SK-N-SH (cell line): ENCODE results near the gene PREPL. TPM values are rescaled to one million over a fixed set of nuclear protein-coding genes. Genes with fewer than 3 reads are reported as not detected.

Experiments
- CTCF ChIA-PET: fragments of 300-600, 350-600 bp; formaldehyde crosslinking; extraction: SDS; loops from one replicate; lab custom pipeline; 2021; lab: Yijun Ruan, JAX
- POLR2A ChIA-PET: fragments of 350-600 bp; sonication (Branson Sonifier 250); formaldehyde crosslinking; extraction: SDS; loops from one replicate; lab custom pipeline; 2020; ENCODE audit warnings: antibody characterized with exemption, inconsistent platforms; lab: Yijun Ruan, JAX
- DNase-seq: peaks from one replicate; pipeline ENCODE4 v3.0.0; 2012
- H2AFZ ChIP-seq: fragments of 200-600 bp; sonication (generic); 2 replicates; pipeline ENCODE4 v1.8.1; 2016; ENCODE audit warnings: antibody characterized with exemption, mild to moderate bottlenecking, low read depth
- H3F3A ChIP-seq: fragments of 200-600 bp; sonication (generic); replicated peaks from 2 replicates; pipeline ENCODE3; 2016; ENCODE audit warnings: antibody characterized with exemption, mild to moderate bottlenecking; ENCODE audit not compliant: insufficient read depth
- H3K27ac ChIP-seq, 2 experiments: fragments of 200-500 bp in 1 of 2; fragments of 200-600 bp in 1 of 2; sonication (Bioruptor generic) in 1 of 2; sonication (generic), shearing (Covaris generic) in 1 of 2; 2 replicates each; pipeline versions ENCODE4 v1.5.1 to v1.6.1; 2014 to 2016; ENCODE audit warnings: low read depth in 2 of 2, inconsistent platforms in 1 of 2, low read length in 1 of 2, mild to moderate bottlenecking in 1 of 2, mixed read lengths in 1 of 2
- H3K27me3 ChIP-seq: fragments of 200-600 bp; sonication (generic), shearing (Covaris generic); 2 replicates; pipeline ENCODE4 v1.6.1; 2016; ENCODE audit warnings: mixed run types; ENCODE audit not compliant: insufficient read depth
- H3K36me3 ChIP-seq, 2 experiments: fragments of 200-500 bp in 1 of 2; fragments of 200-600 bp in 1 of 2; sonication (Bioruptor generic) in 1 of 2; sonication (generic) in 1 of 2; replicated peaks in 1 of 2; 2 replicates each; pipeline versions ENCODE3 to v1.5.1; 2014 to 2016; ENCODE audit warnings: low read length in 1 of 2, mild to moderate bottlenecking in 1 of 2; ENCODE audit not compliant: insufficient read depth in 2 of 2, control insufficient read depth in 1 of 2
- H3K4me1 ChIP-seq, 2 experiments: fragments of 200-500 bp in 1 of 2; fragments of 200-600 bp in 1 of 2; sonication (Bioruptor generic) in 1 of 2; sonication (generic), shearing (Covaris generic) in 1 of 2; 2 replicates each; pipeline versions ENCODE4 v1.5.1 to v1.6.1; 2014 to 2016; ENCODE audit warnings: low read depth in 1 of 2, low read length in 1 of 2, mixed run types in 1 of 2; ENCODE audit not compliant: insufficient read depth in 2 of 2, control insufficient read depth in 1 of 2
- H3K4me2 ChIP-seq: fragments of 200-600 bp; sonication (generic), shearing (Covaris generic); 2 replicates; pipeline ENCODE4 v1.6.1; 2017; ENCODE audit warnings: mixed run types
- H3K4me3 ChIP-seq, 2 experiments: fragments of 200-500 bp in 1 of 2; fragments of 200-600 bp in 1 of 2; sonication (Bioruptor generic) in 1 of 2; sonication (generic), shearing (Covaris generic) in 1 of 2; 2 replicates each; pipeline versions ENCODE4 v1.5.1 to v1.8.1; 2014 to 2016; ENCODE audit warnings: low read depth in 2 of 2, inconsistent platforms in 1 of 2, low read length in 1 of 2, mild to moderate bottlenecking in 1 of 2, mixed read lengths in 1 of 2, moderate library complexity in 1 of 2
- H3K79me2 ChIP-seq: fragments of 200-600 bp; sonication (generic); 2 replicates; pipeline ENCODE4 v1.8.1; 2017; ENCODE audit warnings: mild to moderate bottlenecking; ENCODE audit not compliant: insufficient read depth
- H3K9ac ChIP-seq: fragments of 200-600 bp; sonication (generic); 2 replicates; pipeline ENCODE4 v1.6.1; 2017; ENCODE audit warnings: mixed run types
- H3K9me2 ChIP-seq: fragments of 200-600 bp; sonication (generic); 2 replicates; pipeline ENCODE4 v1.6.1; 2017; ENCODE audit warnings: mixed run types
- H3K9me3 ChIP-seq: fragments of 200-600 bp; sonication (generic); 2 replicates; pipeline ENCODE4 v1.6.1; 2017; ENCODE audit warnings: mixed run types, mild to moderate bottlenecking, moderate library complexity
- H4K20me1 ChIP-seq: fragments of 200-600 bp; sonication (generic); 2 replicates; pipeline ENCODE4 v1.6.1; 2017; ENCODE audit warnings: mild to moderate bottlenecking, mixed run types; ENCODE audit not compliant: insufficient read depth
- CTCF ChIP-seq: fragments of 200-600 bp; sonication (generic); IDR thresholded peaks from 2 replicates; pipeline ENCODE4 v1.6.1; 2017; ENCODE audit warnings: antibody characterized with exemption, mild to moderate bottlenecking, moderate library complexity
- ELF1 ChIP-seq: IDR thresholded peaks from 2 replicates; pipeline ENCODE4 v1.4.0; 2012
- EZH2phosphoT487 ChIP-seq: fragments of 200-600 bp; sonication (generic); IDR thresholded peaks from 2 replicates; pipeline ENCODE4 v1.6.1; 2017; ENCODE audit warnings: low read depth, mixed run types, mild to moderate bottlenecking, antibody characterized with exemption, moderate library complexity, borderline replicate concordance
- FOSL2 ChIP-seq: IDR thresholded peaks from 2 replicates; pipeline ENCODE4 v1.4.0; 2012; ENCODE audit warnings: low read depth, mild to moderate bottlenecking, moderate library complexity, borderline replicate concordance
- FOXJ3 ChIP-seq: sonication (generic); formaldehyde crosslinking; IDR thresholded peaks from 2 replicates; pipeline ENCODE4 v1.5.1; 2020; ENCODE audit warnings: mild to moderate bottlenecking, missing genetic modification reagents
- FOXM1 ChIP-seq: IDR thresholded peaks from 2 replicates; pipeline ENCODE4 v1.4.0; 2012; ENCODE audit warnings: low read depth, mild to moderate bottlenecking
- GABPA ChIP-seq: IDR thresholded peaks from 2 replicates; pipeline ENCODE4 v1.4.0; 2012; ENCODE audit warnings: low read depth, mild to moderate bottlenecking
- RAD21 ChIP-seq: IDR thresholded peaks from 2 replicates; pipeline ENCODE4 v1.6.1; 2012; ENCODE audit warnings: mild to moderate bottlenecking, low read length
- TAF1 ChIP-seq: IDR thresholded peaks from 2 replicates; pipeline ENCODE4 v1.6.1; 2012; ENCODE audit warnings: low read depth, mild to moderate bottlenecking, low read length, moderate library complexity, borderline replicate concordance
- TCF12 ChIP-seq: IDR thresholded peaks from 2 replicates; pipeline ENCODE4 v1.4.0; 2012
- YY1 ChIP-seq: IDR thresholded peaks from 2 replicates; pipeline ENCODE4 v1.4.0; 2012; ENCODE audit warnings: low read depth, mild to moderate bottlenecking
- ZBTB33 ChIP-seq: IDR thresholded peaks from 2 replicates; pipeline ENCODE4 v1.4.0; 2012; ENCODE audit warnings: low read depth, borderline replicate concordance
- WGBS: methylation state at CpG from one replicate; pipeline ENCODE4 v1.1.6; 2017; ENCODE audit warnings: low lambda C conversion rate; 5-methylcytosine and 5-hydroxymethylcytosine counted together
- polyA plus RNA-seq, 3 experiments: library from polyadenylated mRNA; depleted of rRNA; stranded (reverse); fragments of >200 nt; gene quantifications; 2 replicates each; pipeline ENCODE4 v1.2.3, GENCODE V29; 2012
- TF ChIP-seq, protein P1 (sequence below): IDR thresholded peaks from 2 replicates; pipeline ENCODE4 v1.6.1; 2012; ENCODE audit warnings: mild to moderate bottlenecking, low read depth, low read length, moderate library complexity

The PREPL gene
- polyA plus RNA-seq, 1 of the 3 experiments (the other 2 are of a cell fraction) = 22.6 TPM

GRCh38 chr2:44320832-44321231, 40.5 kb downstream of the PREPL start:
- CTCF ChIA-PET = interaction anchor here (0.6 kb wide), 1 partner anchor 443 kb away, joined by 3 read pairs; no protein-coding TSS in a partner anchor
- Histone ChIP-seq H3K36me3 (peaks cover 69 to 71% of the 10 kb centered on the region in 2 experiments), H3K9me3 (no peaks in the 10 kb centered on the region), H3K4me3 (no peak overlapping the region)
- POLR2A ChIA-PET = no interaction called here
- 13% methylated on average over 1 of the region's 1 CpG for WGBS
- TF ChIP-seq TAF1 = no peak
- TF ChIP-seq EZH2phosphoT487 = no peak
- no peak for TF ChIP-seq CTCF
- TF ChIP-seq, protein P1, sequence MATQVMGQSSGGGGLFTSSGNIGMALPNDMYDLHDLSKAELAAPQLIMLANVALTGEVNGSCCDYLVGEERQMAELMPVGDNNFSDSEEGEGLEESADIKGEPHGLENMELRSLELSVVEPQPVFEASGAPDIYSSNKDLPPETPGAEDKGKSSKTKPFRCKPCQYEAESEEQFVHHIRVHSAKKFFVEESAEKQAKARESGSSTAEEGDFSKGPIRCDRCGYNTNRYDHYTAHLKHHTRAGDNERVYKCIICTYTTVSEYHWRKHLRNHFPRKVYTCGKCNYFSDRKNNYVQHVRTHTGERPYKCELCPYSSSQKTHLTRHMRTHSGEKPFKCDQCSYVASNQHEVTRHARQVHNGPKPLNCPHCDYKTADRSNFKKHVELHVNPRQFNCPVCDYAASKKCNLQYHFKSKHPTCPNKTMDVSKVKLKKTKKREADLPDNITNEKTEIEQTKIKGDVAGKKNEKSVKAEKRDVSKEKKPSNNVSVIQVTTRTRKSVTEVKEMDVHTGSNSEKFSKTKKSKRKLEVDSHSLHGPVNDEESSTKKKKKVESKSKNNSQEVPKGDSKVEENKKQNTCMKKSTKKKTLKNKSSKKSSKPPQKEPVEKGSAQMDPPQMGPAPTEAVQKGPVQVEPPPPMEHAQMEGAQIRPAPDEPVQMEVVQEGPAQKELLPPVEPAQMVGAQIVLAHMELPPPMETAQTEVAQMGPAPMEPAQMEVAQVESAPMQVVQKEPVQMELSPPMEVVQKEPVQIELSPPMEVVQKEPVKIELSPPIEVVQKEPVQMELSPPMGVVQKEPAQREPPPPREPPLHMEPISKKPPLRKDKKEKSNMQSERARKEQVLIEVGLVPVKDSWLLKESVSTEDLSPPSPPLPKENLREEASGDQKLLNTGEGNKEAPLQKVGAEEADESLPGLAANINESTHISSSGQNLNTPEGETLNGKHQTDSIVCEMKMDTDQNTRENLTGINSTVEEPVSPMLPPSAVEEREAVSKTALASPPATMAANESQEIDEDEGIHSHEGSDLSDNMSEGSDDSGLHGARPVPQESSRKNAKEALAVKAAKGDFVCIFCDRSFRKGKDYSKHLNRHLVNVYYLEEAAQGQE = no peak
- peak; percentile 25; the same call in 1 of the 2 replicates for TF ChIP-seq TCF12
- TF ChIP-seq ZBTB33 = no peak
- peak; percentile 32; the same call in 1 of the 2 replicates for TF ChIP-seq FOSL2
- TF ChIP-seq GABPA = no peak
- TF ChIP-seq, all 33 proteins: peak for 2
- Histone ChIP-seq H3F3A (peaks cover 8% of the 10 kb centered on the region), H3K4me2 (no peak overlapping the region), H3K9ac (no peak overlapping the region), H3K27me3 (no peaks in the 10 kb centered on the region), H3K27ac (no peak overlapping the region), H3K9me2 (no peaks in the 10 kb centered on the region), H3K79me2 (no peaks in the 10 kb centered on the region), H4K20me1 (no peaks in the 10 kb centered on the region), H2AFZ (no peak overlapping the region), H3K4me1 (peaks cover 0 to 3% of the 10 kb centered on the region in 2 experiments; a peak in 1 of 4 replicates)
- no peak for DNase-seq

- no peak overlapping the region for H3K9ac ChIP-seq
- H3F3A ChIP-seq = no peaks in the 10 kb centered on the region
- no peak overlapping the region for H3K4me2 ChIP-seq
- no peaks in the 10 kb centered on the region for H3K79me2 ChIP-seq
- H3K9me2 ChIP-seq = no peaks in the 10 kb centered on the region
- POLR2A ChIA-PET = no interaction called here
- H2AFZ ChIP-seq = no peak overlapping the region
- no peak overlapping the region for H3K4me3 ChIP-seq
- H3K27ac ChIP-seq = no peak overlapping the region
- H4K20me1 ChIP-seq = no peaks in the 10 kb centered on the region
- no peak for TF ChIP-seq FOXM1
- TF ChIP-seq TCF12 = no peak
- TF ChIP-seq YY1 = no peak
- no peak for TF ChIP-seq FOSL2
- TF ChIP-seq FOXJ3 = no peak
- no peak for TF ChIP-seq RAD21
- TF ChIP-seq ELF1 = no peak
- H3K27me3 ChIP-seq = no peaks in the 10 kb centered on the region
- DNase-seq = no peak
- peaks cover 51 to 73% of the 10 kb centered on the region in 2 experiments for H3K36me3 ChIP-seq
- H3K9me3 ChIP-seq = peaks cover 12% of the 10 kb centered on the region
- CTCF ChIA-PET = interaction anchor here (0.8 to 3.3 kb wide), 5 partner anchors 20 to 272 kb away, joined by 3 to 13 read pairs (median 3); no protein-coding TSS in a partner anchor
- H3K4me1 ChIP-seq = peaks cover 0 to 2% of the 10 kb centered on the region in 2 experiments; a peak in 1 of 4 replicates
These were observed 45.3 kb downstream of the PREPL start for GRCh38 chr2:44315945-44316344.
